SU-DHL-6 (cell line): ENCODE measurements around the gene PDGFA.

ENCODE experiments used
- H2AFZ ChIP-seq: fragments of 200-600 bp; sonication (generic); 2 replicates; pipeline ENCODE4 v1.6.1; 2014; ENCODE audit warnings: low read depth, mild to moderate bottlenecking, moderate library complexity, mixed read lengths, antibody characterized with exemption, low read length; ENCODE audit not compliant: severe bottlenecking
- H3F3A ChIP-seq: fragments of 200-600 bp; shearing (Covaris generic); 2 replicates; pipeline ENCODE4 v1.6.0; 2016; ENCODE audit warnings: antibody characterized with exemption, mild to moderate bottlenecking; ENCODE audit not compliant: insufficient read depth
- H3K27ac ChIP-seq: fragments of 200-600 bp; sonication (generic); 2 replicates; pipeline ENCODE4 v1.5.1; 2016; ENCODE audit warnings: low read depth, mild to moderate bottlenecking, low read length, moderate library complexity, mixed read lengths
- H3K27me3 ChIP-seq: fragments of 200-600 bp; sonication (generic), shearing (Covaris generic); 2 replicates; pipeline ENCODE4 v1.6.0; 2014; ENCODE audit warnings: mild to moderate bottlenecking, low read length
- H3K36me3 ChIP-seq: fragments of 200-600 bp; sonication (generic); 2 replicates; pipeline ENCODE4 v1.6.1; 2014; ENCODE audit warnings: mild to moderate bottlenecking, low read length, mixed read lengths
- H3K4me2 ChIP-seq: fragments of 300-600, 200-600 bp; shearing (Covaris generic), sonication (generic); 2 replicates; pipeline ENCODE4 v1.6.0; 2014; ENCODE audit warnings: low read length, low read depth, mild to moderate bottlenecking; ENCODE audit not compliant: poor library complexity, severe bottlenecking
- H3K4me3 ChIP-seq: fragments of 200-600 bp; sonication (generic); 2 replicates; pipeline ENCODE4 v1.5.1; 2014; ENCODE audit warnings: antibody characterized with exemption, low read length, mild to moderate bottlenecking, mixed read lengths; ENCODE audit not compliant: insufficient read depth, poor library complexity, severe bottlenecking
- H3K79me2 ChIP-seq: fragments of 200-600 bp; sonication (generic); 2 replicates; pipeline ENCODE4 v1.6.1; 2014; ENCODE audit warnings: mild to moderate bottlenecking, low read length, moderate library complexity; ENCODE audit not compliant: insufficient read depth
- H3K9ac ChIP-seq: fragments of 200-600 bp; sonication (generic); 2 replicates; pipeline ENCODE4 v1.7.0; 2014; ENCODE audit warnings: mild to moderate bottlenecking, low read length
- H3K9me2 ChIP-seq: fragments of 200-600 bp; sonication (generic); replicated peaks from 2 replicates; pipeline ENCODE4 v1.6.1; 2014; ENCODE audit warnings: low read length; ENCODE audit not compliant: insufficient read depth
- H3K9me3 ChIP-seq: fragments of 200-600 bp; sonication (generic); 2 replicates; pipeline ENCODE4 v1.6.1; 2014; ENCODE audit warnings: low read length, mixed read lengths; ENCODE audit not compliant: insufficient read depth
- H4K20me1 ChIP-seq: fragments of 200-600 bp; sonication (generic); 2 replicates; pipeline ENCODE4 v1.6.1; 2014; ENCODE audit warnings: low read depth, mild to moderate bottlenecking, antibody characterized with exemption, low read length, moderate library complexity, mixed read lengths
- CTCF ChIP-seq: fragments of 200-600 bp; sonication (generic); IDR thresholded peaks from one replicate; pipeline ENCODE4 v1.5.1; 2017; ENCODE audit warnings: antibody characterized with exemption, mild to moderate bottlenecking, low read length, moderate library complexity; ENCODE audit not compliant: insufficient read depth, poor library complexity, severe bottlenecking
- EZH2phosphoT487 ChIP-seq: fragments of 200-600 bp; sonication (generic), shearing (Covaris generic); conservative IDR thresholded peaks from 2 replicates; pipeline ENCODE4 v1.6.1; 2018; ENCODE audit warnings: mild to moderate bottlenecking, antibody characterized with exemption, low read length, moderate library complexity, mixed read lengths

The PDGFA gene

DNA sequence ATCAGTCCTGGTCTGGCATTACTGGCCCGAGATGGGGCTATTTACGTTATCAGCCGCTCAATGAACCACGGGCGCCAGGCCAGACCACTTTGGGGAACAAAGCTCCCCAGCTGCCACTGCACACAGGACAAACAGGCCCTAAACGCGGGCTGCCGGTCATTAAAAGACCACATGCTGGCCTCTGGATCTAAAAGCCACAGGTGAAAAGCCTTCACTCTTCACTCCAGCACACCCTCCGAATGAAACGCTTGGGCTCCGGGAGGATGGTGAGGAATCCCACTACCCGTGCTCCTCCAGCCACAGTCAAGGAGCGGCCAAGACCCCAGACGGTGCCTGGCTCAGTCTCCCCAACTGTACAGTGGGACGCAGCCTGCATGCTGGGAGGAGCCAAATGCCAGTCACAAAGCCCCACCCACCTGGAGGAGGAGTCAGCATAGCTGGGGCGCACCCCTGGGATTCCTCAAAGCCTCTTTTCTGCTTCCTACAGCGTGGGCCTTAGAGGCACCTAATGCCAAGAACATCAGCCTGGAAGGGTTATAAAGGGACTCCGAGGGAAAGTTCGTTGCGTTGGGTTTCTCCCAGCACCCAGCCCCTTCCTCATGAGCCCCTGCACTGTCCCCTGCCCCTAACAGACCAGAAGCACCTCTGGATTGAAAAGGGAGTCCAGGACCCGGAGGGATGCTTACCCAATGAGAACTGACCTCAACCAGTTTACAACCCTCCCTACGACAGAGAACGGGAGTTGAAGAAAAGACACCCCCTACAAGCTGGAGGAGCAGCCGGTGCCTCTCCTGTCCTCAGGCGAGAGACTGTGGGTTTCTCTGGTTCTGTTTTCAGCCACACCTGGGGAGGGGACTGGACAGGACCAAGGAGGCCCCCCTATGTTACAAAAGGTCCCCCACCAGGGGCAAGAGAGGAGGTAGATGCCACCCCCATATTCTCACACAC, 4.7 kb downstream of the PDGFA start:
- no peak overlapping the region for H3K4me3 ChIP-seq

DNA sequence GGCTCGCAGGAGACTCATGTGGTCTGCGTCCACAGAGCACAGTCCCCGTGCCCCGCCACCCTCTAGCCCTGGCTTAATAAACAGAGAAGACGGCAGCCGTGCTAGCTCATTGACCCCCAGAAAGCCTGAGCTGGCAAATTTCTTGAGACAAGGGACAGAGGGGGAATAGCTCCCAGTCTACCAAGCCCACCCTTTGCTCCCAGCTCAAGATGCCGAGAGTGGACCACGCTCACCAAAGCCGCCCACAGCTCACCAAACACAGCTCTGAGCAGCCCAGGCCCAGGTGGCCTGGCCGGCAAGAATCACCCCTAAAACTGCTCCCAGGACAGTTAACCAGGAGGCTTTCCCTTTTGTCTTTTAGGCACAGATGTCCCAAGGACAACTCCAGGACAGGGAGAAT, 5.4 kb downstream of the PDGFA start:
- Histone ChIP-seq H3K9me2 (no peaks in the 10 kb centered on the region), H2AFZ (no peak overlapping the region), H3K79me2 (no peaks in the 10 kb centered on the region), H3K4me2 (no peak overlapping the region), H3K9ac (no peak overlapping the region), H3K4me3 (no peak overlapping the region), H3K9me3 (no peaks in the 10 kb centered on the region), H3K36me3 (no peaks in the 10 kb centered on the region), H3K27ac (no peak overlapping the region), H3K27me3 (no peaks in the 10 kb centered on the region), H4K20me1 (no peaks in the 10 kb centered on the region), H3F3A (no peaks in the 10 kb centered on the region)
- TF ChIP-seq CTCF (no peak), EZH2phosphoT487 (no peak)

More for the DNA sequence above, 4.7 kb downstream of the PDGFA start:
- H3K4me2 ChIP-seq: no peak overlapping the region
- no peaks in the 10 kb centered on the region for H3K9me3 ChIP-seq
- no peaks in the 10 kb centered on the region for H4K20me1 ChIP-seq
- H3K9me2 ChIP-seq: no peaks in the 10 kb centered on the region
- TF ChIP-seq CTCF: no peak
- no peak for TF ChIP-seq EZH2phosphoT487
- no peaks in the 10 kb centered on the region for H3K36me3 ChIP-seq
- H3K79me2 ChIP-seq: no peaks in the 10 kb centered on the region
- H2AFZ ChIP-seq: no peak overlapping the region
- H3K9ac ChIP-seq: no peak overlapping the region
- no peaks in the 10 kb centered on the region for H3F3A ChIP-seq
- H3K27me3 ChIP-seq: no peaks in the 10 kb centered on the region
- H3K27ac ChIP-seq: no peak overlapping the region

DNA sequence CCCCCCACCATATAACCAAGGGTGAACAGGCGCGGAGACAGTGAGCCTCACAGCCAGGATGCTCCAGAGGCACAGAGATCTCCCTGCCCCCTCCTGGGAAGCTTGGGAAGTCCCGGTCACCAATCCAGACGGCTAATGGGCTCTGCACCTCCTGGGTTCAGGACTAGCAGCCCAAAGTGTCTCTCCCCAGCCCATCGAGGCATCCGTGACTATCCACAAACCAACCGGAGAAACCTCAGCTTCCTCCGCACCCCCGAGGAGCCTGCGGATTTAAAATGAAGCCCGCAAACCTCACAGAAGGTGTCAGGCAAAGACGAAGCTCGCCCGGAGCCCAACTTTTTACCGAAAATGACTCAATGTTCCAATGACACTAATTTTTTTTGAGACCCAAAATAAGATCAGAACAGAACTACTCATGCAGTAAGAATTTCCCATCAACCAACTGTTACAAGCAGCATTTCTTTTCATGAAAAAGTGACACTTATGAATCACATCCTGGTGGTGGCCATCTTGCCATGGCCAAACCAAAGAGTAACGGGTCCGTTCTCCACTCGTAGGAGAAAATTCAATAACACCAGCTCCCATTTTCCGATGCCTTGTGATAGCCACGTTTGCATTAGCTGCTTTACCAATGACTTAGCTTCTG, 6.0 kb downstream of the PDGFA start:
- no peak for TF ChIP-seq CTCF
- H3K27me3 ChIP-seq: no peaks in the 10 kb centered on the region
- no peak overlapping the region for H3K4me2 ChIP-seq
- H3F3A ChIP-seq: no peaks in the 10 kb centered on the region
- no peaks in the 10 kb centered on the region for H3K9me2 ChIP-seq
- H4K20me1 ChIP-seq: no peaks in the 10 kb centered on the region
- no peak overlapping the region for H3K27ac ChIP-seq
- H3K36me3 ChIP-seq: no peaks in the 10 kb centered on the region
- no peaks in the 10 kb centered on the region for H3K79me2 ChIP-seq
- H3K4me3 ChIP-seq: no peak overlapping the region
- H3K9ac ChIP-seq: no peak overlapping the region
- no peaks in the 10 kb centered on the region for H3K9me3 ChIP-seq
- H2AFZ ChIP-seq: no peak overlapping the region
